Measurements from ENCODE around the gene COL2A1. TPM values are rescaled to one million over a fixed set of nuclear protein-coding genes. Genes with fewer than 3 reads are reported as not detected.
A peak's percentile ranks its signal among the peaks of the same experiment; 100 is the strongest.
"Not testable (repeated sequence)": the region's sequence is repeated elsewhere in the genome, so short reads cannot be mapped to it uniquely, and the experiment has no call there.

COL2A1 gene
- total RNA-seq, 3 donors from 2014 or later (not counting 1 experiment from before 2014, with no cell fraction given) = not detected

DNA sequence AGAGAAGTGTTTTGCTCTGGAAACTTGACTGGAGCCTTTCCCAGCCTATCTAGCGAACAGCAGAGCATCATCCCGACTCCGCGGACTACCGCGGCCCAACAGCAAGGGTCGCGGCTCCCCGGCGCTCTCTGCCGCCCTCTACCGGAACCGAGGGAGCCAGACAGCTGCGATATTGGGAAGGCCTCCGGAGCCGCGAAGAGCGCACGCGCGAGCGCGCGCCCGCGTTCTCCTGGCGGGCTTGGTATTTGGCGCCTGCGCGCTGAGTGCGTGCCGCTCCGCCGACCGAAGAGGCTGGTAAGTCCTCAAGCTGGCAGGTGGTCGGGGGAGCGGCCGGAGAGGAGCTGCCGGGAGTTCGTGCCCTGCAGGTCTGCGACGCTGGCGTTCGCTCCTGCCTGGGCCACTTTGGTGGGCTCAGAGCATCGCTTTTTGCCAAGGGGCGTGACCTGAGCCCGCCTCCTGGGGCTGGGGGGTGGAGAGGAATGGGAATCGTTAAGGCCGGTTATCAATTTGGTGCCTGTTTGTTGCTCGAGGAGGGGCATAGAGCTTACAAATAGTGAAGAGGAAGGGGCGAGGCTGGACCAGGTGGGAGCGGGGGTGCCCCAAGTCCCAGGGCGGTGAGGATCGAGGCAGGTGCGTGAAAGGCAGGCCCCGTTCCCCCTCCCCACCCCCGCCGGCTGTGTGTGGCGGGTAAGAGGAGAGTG is 40.8 kb downstream of the COL2A1 start, which contains the start of gene TMEM106C:
TSS of gene TMEM106C (plus strand) at position 257 of the 701 bp plus-strand sequence. CDS start 641 bp downstream, outside the sequence.
- DNase-seq (peak; percentile 90 to 98), ATAC-seq (peak; percentile 98 to 99 (median 99))
- intact Hi-C loops (cut with micrococcal nuclease) = loop anchor here (1.0 to 5.0 kb wide), 2 partner anchors 58 to 246 kb away; no protein-coding TSS in a partner anchor
- no peaks in the 10 kb centered on the region for H3K9me3 Mint-ChIP-seq
- peaks cover 0 to 12% of the 10 kb centered on the region in 2 donors for H3K27me3 Mint-ChIP-seq (ENCODE audit: low read depth in 2 of 2)
- Histone ChIP-seq H3K27me3 (ENCODE audit: control insufficient read depth, insufficient read depth, low read length) (no peaks in the 10 kb centered on the region), H3K36me3 (ENCODE audit: control insufficient read depth, insufficient read depth, low read length) (peaks cover 3% of the 10 kb centered on the region), H3K4me1 (ENCODE audit: control insufficient read depth, insufficient read depth, low read length) (peaks cover 14% of the 10 kb centered on the region), H3K4me3 (ENCODE audit: low read length) (peak within 1 kb of the TSS; percentile 99), H3K27ac (ENCODE audit: low read length) (peak within 1 kb of the TSS; percentile 34), H3K9me3 (ENCODE audit: control insufficient read depth, insufficient read depth, low read length) (no peaks in the 10 kb centered on the region)
- peak within 1 kb of the TSS; percentile 98 for H3K4me3 Mint-ChIP-seq
- TF ChIP-seq, protein P1, sequence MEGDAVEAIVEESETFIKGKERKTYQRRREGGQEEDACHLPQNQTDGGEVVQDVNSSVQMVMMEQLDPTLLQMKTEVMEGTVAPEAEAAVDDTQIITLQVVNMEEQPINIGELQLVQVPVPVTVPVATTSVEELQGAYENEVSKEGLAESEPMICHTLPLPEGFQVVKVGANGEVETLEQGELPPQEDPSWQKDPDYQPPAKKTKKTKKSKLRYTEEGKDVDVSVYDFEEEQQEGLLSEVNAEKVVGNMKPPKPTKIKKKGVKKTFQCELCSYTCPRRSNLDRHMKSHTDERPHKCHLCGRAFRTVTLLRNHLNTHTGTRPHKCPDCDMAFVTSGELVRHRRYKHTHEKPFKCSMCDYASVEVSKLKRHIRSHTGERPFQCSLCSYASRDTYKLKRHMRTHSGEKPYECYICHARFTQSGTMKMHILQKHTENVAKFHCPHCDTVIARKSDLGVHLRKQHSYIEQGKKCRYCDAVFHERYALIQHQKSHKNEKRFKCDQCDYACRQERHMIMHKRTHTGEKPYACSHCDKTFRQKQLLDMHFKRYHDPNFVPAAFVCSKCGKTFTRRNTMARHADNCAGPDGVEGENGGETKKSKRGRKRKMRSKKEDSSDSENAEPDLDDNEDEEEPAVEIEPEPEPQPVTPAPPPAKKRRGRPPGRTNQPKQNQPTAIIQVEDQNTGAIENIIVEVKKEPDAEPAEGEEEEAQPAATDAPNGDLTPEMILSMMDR (IDR thresholded peaks at IDR 0.05) = peak; percentile 94
- under 1% methylated on average over 52 of the region's 59 CpGs for WGBS (ENCODE audit: insufficient coverage)
- no peaks in the 10 kb centered on the region for H3K36me3 Mint-ChIP-seq
- H3K4me1 Mint-ChIP-seq = peaks cover 23 to 41% of the 10 kb centered on the region in 2 donors
- H3K27ac Mint-ChIP-seq = peak within 1 kb of the TSS; percentile 83 to 98

DNA sequence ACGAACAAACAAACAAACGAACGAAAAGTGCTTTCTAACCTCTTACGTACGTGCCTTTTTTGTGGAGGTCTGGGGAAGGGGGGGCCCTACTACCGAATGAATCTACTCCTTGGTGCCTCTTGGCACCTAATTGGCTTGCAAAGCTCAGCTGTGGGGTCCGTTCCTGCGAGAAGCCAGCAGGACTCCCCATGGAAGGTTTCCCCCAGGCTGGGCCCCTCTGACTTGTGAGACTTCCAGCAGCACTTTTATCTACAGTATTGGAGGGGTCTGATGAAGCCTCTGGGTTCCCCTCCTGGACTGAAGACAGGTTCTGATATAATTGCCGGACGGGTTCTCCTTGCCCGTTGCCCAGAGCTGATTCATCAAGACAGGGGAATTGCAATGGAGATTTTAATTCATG is 42.1 kb downstream of the COL2A1 start:
- Mint-ChIP-seq H3K36me3 (no peaks in the 10 kb centered on the region), H3K27me3 (ENCODE audit: low read depth in 2 of 2) (peaks cover 0 to 12% of the 10 kb centered on the region in 2 donors), H3K4me3 (peak overlapping the region; percentile 98), H3K9me3 (no peaks in the 10 kb centered on the region), H3K27ac (no peak overlapping the region), H3K4me1 (peaks cover 23 to 41% of the 10 kb centered on the region in 2 donors)
- 94% methylated on average over 11 of the region's 11 CpGs for WGBS (ENCODE audit: insufficient coverage)
- Histone ChIP-seq H3K4me3 (ENCODE audit: low read length) (no peak overlapping the region), H3K4me1 (ENCODE audit: control insufficient read depth, insufficient read depth, low read length) (peaks cover 14% of the 10 kb centered on the region), H3K27ac (ENCODE audit: low read length) (no peak overlapping the region), H3K27me3 (ENCODE audit: control insufficient read depth, insufficient read depth, low read length) (no peaks in the 10 kb centered on the region), H3K36me3 (ENCODE audit: control insufficient read depth, insufficient read depth, low read length) (no peaks in the 10 kb centered on the region), H3K9me3 (ENCODE audit: control insufficient read depth, insufficient read depth, low read length) (peaks cover 8% of the 10 kb centered on the region)
- DNase-seq = no peak
- TF ChIP-seq, protein P1 (IDR thresholded peaks at IDR 0.05) = no peak
- intact Hi-C loops (cut with micrococcal nuclease) = loop anchor here (5.0 kb wide), 1 partner anchor 245 kb away; no protein-coding TSS in a partner anchor
- no peak for ATAC-seq

GRCh38 chr12:47957671-47958070 is 46.6 kb downstream of the COL2A1 start:
- H3K9me3 Mint-ChIP-seq; H3K4me3 ChIP-seq (ENCODE audit: low read length); H3K4me3 Mint-ChIP-seq; H3K27ac Mint-ChIP-seq; intact Hi-C loops (cut with micrococcal nuclease); H3K9me3 ChIP-seq (ENCODE audit: control insufficient read depth, insufficient read depth, low read length); H3K36me3 Mint-ChIP-seq; H3K36me3 ChIP-seq (ENCODE audit: control insufficient read depth, insufficient read depth, low read length); H3K27me3 ChIP-seq (ENCODE audit: control insufficient read depth, insufficient read depth, low read length); H3K27ac ChIP-seq (ENCODE audit: low read length); DNase-seq; H3K4me1 Mint-ChIP-seq; H3K4me1 ChIP-seq (ENCODE audit: control insufficient read depth, insufficient read depth, low read length); ATAC-seq: not testable (repeated sequence)
- WGBS (ENCODE audit: insufficient coverage) = 96% methylated on average over 1 of the region's 1 CpG
- H3K27me3 Mint-ChIP-seq (ENCODE audit: low read depth in 2 of 2) = peaks cover 2 to 27% of the 10 kb centered on the region in 2 donors

- intact Hi-C loops (cut with micrococcal nuclease) = no loop called here
- no peaks in the 10 kb centered on the region for H3K36me3 ChIP-seq (ENCODE audit: control insufficient read depth, insufficient read depth, low read length)
- H3K4me3 ChIP-seq (ENCODE audit: low read length) = no peak overlapping the region
- no peaks in the 10 kb centered on the region for H3K4me1 ChIP-seq (ENCODE audit: control insufficient read depth, insufficient read depth, low read length)
- ATAC-seq (no peak), DNase-seq (no peak)
- H3K27me3 ChIP-seq (ENCODE audit: control insufficient read depth, insufficient read depth, low read length) = peaks cover 2% of the 10 kb centered on the region
- H3K27ac ChIP-seq (ENCODE audit: low read length) = no peak overlapping the region
- TF ChIP-seq, protein P1 (IDR thresholded peaks at IDR 0.05) = no peak
- no peaks in the 10 kb centered on the region for H3K4me1 Mint-ChIP-seq
- peaks cover 2 to 28% of the 10 kb centered on the region in 2 donors for H3K27me3 Mint-ChIP-seq (ENCODE audit: low read depth in 2 of 2)
- no peaks in the 10 kb centered on the region for H3K9me3 Mint-ChIP-seq
- H3K4me3 Mint-ChIP-seq = no peak overlapping the region
- H3K36me3 Mint-ChIP-seq = no peaks in the 10 kb centered on the region
- no peak overlapping the region for H3K27ac Mint-ChIP-seq
- WGBS (ENCODE audit: insufficient coverage) = 89% methylated on average over 2 of the region's 3 CpGs
- H3K9me3 ChIP-seq (ENCODE audit: control insufficient read depth, insufficient read depth, low read length) = peaks cover 9% of the 10 kb centered on the region
Measured at GRCh38 chr12:47955059-47955458, 49.2 kb downstream of the COL2A1 start.
